Upper lobe of left lung (tissue), 4 donors: ENCODE data around the gene CHAT.

ENCODE experiments used
- CTCF ChIP-seq, 6 experiments: fragments of 450-650 bp in 4 of 6; fragments of 200-600 bp in 2 of 6; sonication (generic) in 2 of 6; IDR thresholded peaks; one replicate each; pipeline ENCODE4 v1.5.1; 2016 to 2019; ENCODE audit warnings: antibody characterized with exemption in 6 of 6
- EP300 ChIP-seq, 4 donors: sonication (generic); formaldehyde crosslinking; IDR thresholded peaks; one replicate each; pipeline ENCODE4 v1.5.1; 2017; ENCODE audit warnings: antibody characterized with exemption in 4 of 4, control low read depth in 2 of 4
- POLR2A ChIP-seq, 4 donors: fragments of 450-650 bp; IDR thresholded peaks; one replicate each; pipeline ENCODE4 v1.5.1; 2016 to 2017; ENCODE audit warnings: antibody characterized with exemption in 4 of 4, mild to moderate bottlenecking in 2 of 4

- TF ChIP-seq CTCF (IDR thresholded peaks at IDR 0.05) (no peak), POLR2A (IDR thresholded peaks at IDR 0.05) (no peak), EP300 (IDR thresholded peaks at IDR 0.05) (no peak)
Measured at GRCh38 chr10:49605939-49606509, 7.8 kb upstream of the CHAT start.
